H1 (cell line): ENCODE data around the gene OR52B6. TPM values are rescaled to one million over a fixed set of nuclear protein-coding genes. Genes with fewer than 3 reads are reported as not detected.

Experiments
- CTCF ChIA-PET: fragments of 300-600 bp; sonication (Branson Sonifier 250); formaldehyde crosslinking; loops from one replicate; lab custom pipeline; 2021; ENCODE audit not compliant: partially characterized antibody; lab: Charles Lee
- POLR2A ChIA-PET: fragments of 300-600 bp; sonication (Branson Sonifier 250); formaldehyde crosslinking; loops from one replicate; lab custom pipeline; 2021; ENCODE audit warnings: inconsistent platforms; ENCODE audit not compliant: partially characterized antibody; lab: Charles Lee
- DNase-seq, 2 experiments: peaks; one replicate each; pipeline versions ENCODE4 v3.0.0 to v3.0.0-alpha.2; 2010 to 2022; ENCODE audit warnings: low spot score in 2 of 2, low read depth in 1 of 2, mixed read lengths in 1 of 2
- FAIRE-seq: peaks from 2 replicates; lab custom pipeline; 2011; peaks lifted over from hg19 to GRCh38; lab: Jason Lieb, UNC
- H2AFZ ChIP-seq: 2 replicates; pipeline ENCODE4 v1.8.1; 2012; ENCODE audit warnings: low read length, inconsistent platforms
- H2AK5ac ChIP-seq: 2 replicates; pipeline ENCODE4 v1.6.1; 2013; ENCODE audit warnings: low read depth, low read length
- H2BK120ac ChIP-seq: replicated peaks from 2 replicates; pipeline ENCODE3; 2013; ENCODE audit warnings: low read depth, low read length, inconsistent platforms
- H2BK12ac ChIP-seq: 2 replicates; pipeline ENCODE4 v1.6.1; 2013; ENCODE audit warnings: low read depth, low read length
- H2BK15ac ChIP-seq: 2 replicates; pipeline ENCODE4 v1.6.1; 2013; ENCODE audit warnings: low read length
- H2BK20ac ChIP-seq: 2 replicates; pipeline ENCODE4 v1.6.1; 2013; ENCODE audit warnings: low read length
- H2BK5ac ChIP-seq: 2 replicates; pipeline ENCODE4 v1.6.1; 2013; ENCODE audit warnings: low read depth, low read length
- H3K14ac ChIP-seq: 2 replicates; pipeline ENCODE4 v1.6.1; 2013; ENCODE audit warnings: inconsistent platforms; ENCODE audit not compliant: insufficient read length
- H3K18ac ChIP-seq: 2 replicates; pipeline ENCODE4 v1.6.1; 2013; ENCODE audit warnings: low read length; ENCODE audit errors: extremely low read depth
- H3K23ac ChIP-seq: 2 replicates; pipeline ENCODE4 v1.6.1; 2013; ENCODE audit warnings: inconsistent platforms; ENCODE audit not compliant: insufficient read length
- H3K23me2 ChIP-seq: 2 replicates; pipeline ENCODE4 v1.6.1; 2013; ENCODE audit warnings: low read depth, low read length
- H3K27ac ChIP-seq: 2 replicates; pipeline ENCODE4 v1.6.1; 2011; ENCODE audit warnings: low read depth, low read length, inconsistent platforms
- H3K27me3 ChIP-seq, 4 experiments: replicated peaks in 1 of 4; 1 replicate in 1 of 4; 2 replicates in 3 of 4; pipeline versions ENCODE4 v1.6.1 to v1.8.1; 2011 to 2013; ENCODE audit warnings: low read length in 3 of 4, mild to moderate bottlenecking in 3 of 4, inconsistent platforms in 2 of 4, mixed read lengths in 2 of 4, moderate library complexity in 1 of 4; ENCODE audit not compliant: control insufficient read depth in 3 of 4, insufficient read depth in 3 of 4; ENCODE audit errors: extremely low read depth in 1 of 4
- H3K36me3 ChIP-seq, 4 experiments: 2 replicates each; pipeline versions ENCODE4 v1.6.1 to v1.8.1; 2011 to 2013; ENCODE audit warnings: mild to moderate bottlenecking in 4 of 4, low read length in 3 of 4, moderate library complexity in 2 of 4, control low read depth in 1 of 4, inconsistent platforms in 1 of 4; ENCODE audit not compliant: insufficient read depth in 4 of 4, control insufficient read depth in 2 of 4
- H3K4ac ChIP-seq: replicated peaks from 2 replicates; pipeline ENCODE3; 2013; ENCODE audit warnings: low read length, low read depth, mixed read lengths, inconsistent platforms; ENCODE audit not compliant: insufficient read length
- H3K4me1 ChIP-seq, 4 experiments: replicated peaks in 1 of 4; 1 replicate in 1 of 4; 2 replicates in 3 of 4; pipeline versions ENCODE4 v1.6.1 to v1.8.1; 2011 to 2013; ENCODE audit warnings: low read length in 3 of 4, inconsistent platforms in 2 of 4, mixed read lengths in 1 of 4; ENCODE audit not compliant: insufficient read depth in 4 of 4, control insufficient read depth in 3 of 4
- H3K4me2 ChIP-seq, 2 experiments: 2 replicates each; pipeline versions ENCODE4 v1.6.1 to v1.8.1; 2011 to 2013; ENCODE audit warnings: low read depth in 2 of 2, low read length in 2 of 2, control low read depth in 1 of 2, inconsistent platforms in 1 of 2, mild to moderate bottlenecking in 1 of 2; ENCODE audit not compliant: insufficient read depth in 1 of 2
- H3K4me3 ChIP-seq, 4 experiments: fragments of 200-600, 300-600 bp in 1 of 4; sonication (generic), shearing (Covaris generic), sonication (Bioruptor Twin) in 1 of 4; 2 replicates each; pipeline versions ENCODE4 v1.5.1 to v1.8.1; 2011 to 2016; ENCODE audit warnings: low read length in 4 of 4, low read depth in 3 of 4, control low read depth in 2 of 4, inconsistent platforms in 2 of 4, mild to moderate bottlenecking in 2 of 4, mixed read lengths in 1 of 4, moderate library complexity in 1 of 4; ENCODE audit not compliant: insufficient read depth in 2 of 4; ENCODE audit errors: extremely low read depth in 1 of 4
- H3K56ac ChIP-seq: replicated peaks from 2 replicates; pipeline ENCODE3; 2013; ENCODE audit warnings: low read depth, mild to moderate bottlenecking, mixed read lengths, low read length, inconsistent platforms; ENCODE audit not compliant: insufficient read length
- H3K79me1 ChIP-seq: 2 replicates; pipeline ENCODE4 v1.6.1; 2013; ENCODE audit warnings: low read depth, low read length, control low read depth
- H3K79me2 ChIP-seq, 2 experiments: 2 replicates each; pipeline versions ENCODE4 v1.6.1 to v1.8.1; 2012 to 2013; ENCODE audit warnings: low read length in 2 of 2, mild to moderate bottlenecking in 2 of 2, inconsistent platforms in 1 of 2; ENCODE audit not compliant: insufficient read depth in 2 of 2, control insufficient read depth in 1 of 2
- H3K9ac ChIP-seq, 4 experiments: replicated peaks in 1 of 4; 1 replicate in 1 of 4; 2 replicates in 3 of 4; pipeline versions ENCODE4 v1.6.1 to v1.8.1; 2011 to 2013; ENCODE audit warnings: low read depth in 3 of 4, low read length in 3 of 4, control low read depth in 2 of 4, mild to moderate bottlenecking in 2 of 4, moderate library complexity in 2 of 4, inconsistent platforms in 1 of 4; ENCODE audit errors: extremely low read depth in 1 of 4
- H3K9me3 ChIP-seq, 2 experiments: 2 replicates each; pipeline versions ENCODE4 v1.6.1 to v1.8.1; 2012 to 2013; ENCODE audit warnings: mild to moderate bottlenecking in 2 of 2, moderate library complexity in 2 of 2, control low read depth in 1 of 2, inconsistent platforms in 1 of 2, low read depth in 1 of 2, low read length in 1 of 2, mixed read lengths in 1 of 2; ENCODE audit not compliant: insufficient read depth in 2 of 2
- H4K20me1 ChIP-seq, 2 experiments: replicated peaks in 1 of 2; 2 replicates each; pipeline versions ENCODE3 to v1.8.1; 2011 to 2013; ENCODE audit warnings: inconsistent platforms in 2 of 2, low read length in 2 of 2, mild to moderate bottlenecking in 1 of 2; ENCODE audit not compliant: insufficient read depth in 2 of 2, control insufficient read depth in 1 of 2
- H4K5ac ChIP-seq: 2 replicates; pipeline ENCODE4 v1.6.1; 2013; ENCODE audit warnings: low read length, low read depth, mixed read lengths, inconsistent platforms; ENCODE audit not compliant: insufficient read length
- H4K8ac ChIP-seq: 2 replicates; pipeline ENCODE4 v1.8.0; 2013; ENCODE audit warnings: mild to moderate bottlenecking, moderate library complexity, low read length, inconsistent platforms; ENCODE audit not compliant: insufficient read depth; ENCODE audit errors: extremely low read depth
- H4K91ac ChIP-seq: replicated peaks from 2 replicates; pipeline ENCODE3; 2013; ENCODE audit warnings: low read length, mixed read lengths, inconsistent platforms; ENCODE audit not compliant: insufficient read length
- ATF3 ChIP-seq: IDR thresholded peaks from 2 replicates; pipeline ENCODE4 v1.6.1; 2011; ENCODE audit warnings: low read depth, mild to moderate bottlenecking, low read length; ENCODE audit not compliant: insufficient read depth
- BACH1 ChIP-seq: IDR thresholded peaks from 2 replicates; pipeline ENCODE4 v1.6.1; 2012; ENCODE audit warnings: low read length, improper control_type of control experiment
- CBX5 ChIP-seq: fragments of 300-800, 300-1000 bp; sonication (generic); IDR thresholded peaks from 2 replicates; pipeline ENCODE4 v1.7.1; 2016; ENCODE audit warnings: antibody characterized with exemption, low read length, low read depth
- CHD1 ChIP-seq: IDR thresholded peaks from 2 replicates; pipeline ENCODE4 v1.6.1; 2012; ENCODE audit warnings: low read depth, low read length, improper control_type of control experiment
- EP300 ChIP-seq, 2 experiments: IDR thresholded peaks; 1 replicate in 1 of 2; 2 replicates in 1 of 2; pipeline ENCODE4 v1.6.1; 2011 to 2012; ENCODE audit warnings: low read depth in 2 of 2, low read length in 2 of 2, mild to moderate bottlenecking in 2 of 2, borderline replicate concordance in 1 of 2, inconsistent platforms in 1 of 2, moderate library complexity in 1 of 2
- NANOG ChIP-seq: IDR thresholded peaks from 2 replicates; pipeline ENCODE4 v1.6.1; 2011; ENCODE audit warnings: low read length, low read depth, mild to moderate bottlenecking, inconsistent platforms; ENCODE audit not compliant: insufficient read depth, poor library complexity, severe bottlenecking
- SAP30 ChIP-seq: fragments of 300-600 bp; sonication (generic); IDR thresholded peaks from 2 replicates; pipeline ENCODE4 v1.7.1; 2012; ENCODE audit warnings: low read length, moderate library complexity, mild to moderate bottlenecking, inconsistent platforms; ENCODE audit not compliant: insufficient read depth, insufficient replicate concordance
- TBP ChIP-seq: IDR thresholded peaks from 2 replicates; pipeline ENCODE4 v1.6.1; 2011; ENCODE audit warnings: low read depth, low read length, improper control_type of control experiment
- TCF12 ChIP-seq: IDR thresholded peaks from 2 replicates; pipeline ENCODE4 v1.6.1; 2011; ENCODE audit warnings: low read depth, mild to moderate bottlenecking, low read length
- ZNF274 ChIP-seq: IDR thresholded peaks from 2 replicates; pipeline ENCODE4 v1.7.0; 2012; ENCODE audit warnings: low read length, borderline replicate concordance; ENCODE audit errors: extremely low read depth
- WGBS, 2 experiments: shearing (Covaris generic) in 1 of 2; methylation state at CpG; one replicate each; pipeline versions ENCODE4 v1.1.6 to v1.1.7; 2013 to 2015; ENCODE audit warnings: low lambda C conversion rate in 2 of 2, mixed read lengths in 2 of 2, inconsistent platforms in 1 of 2, low coverage in 1 of 2, missing lambda C conversion rate in 1 of 2; ENCODE audit not compliant: insufficient replicate concordance in 2 of 2, insufficient coverage in 1 of 2, insufficient read length in 1 of 2; ENCODE audit errors: extremely low coverage in 1 of 2, missing lambda C conversion rate in 1 of 2; 5-methylcytosine and 5-hydroxymethylcytosine counted together
- polyA plus RNA-seq, 7 experiments: library from polyadenylated mRNA; depleted of rRNA in 3 of 7; stranded (reverse) in 5 of 7; unstranded in 2 of 7; fragments of >200 nt in 5 of 7; fragments of 200-250 nt in 2 of 7; gene quantifications; 1 replicate in 5 of 7; 2 replicates in 1 of 7; 4 replicates in 1 of 7; pipeline versions ENCODE4 v1.2.1 to v1.2.3, GENCODE V29; 2011 to 2013; ENCODE audit warnings: missing spikeins in 2 of 7, mixed read lengths in 2 of 7
- total RNA-seq: library from RNA; stranded (reverse); fragmentation: NEBNext Ultra II Directional; extraction: Animal tissue kit (Norgen Biotek cat#: 25700); gene quantifications from 2 replicates; pipeline ENCODE4 v1.2.1, GENCODE V29; 2021
- TF ChIP-seq, protein P1 (sequence below), 3 experiments: IDR thresholded peaks; 1 replicate in 2 of 3; 2 replicates in 1 of 3; pipeline versions ENCODE4 v1.5.1 to v1.6.1; 2011; ENCODE audit warnings: low read length in 3 of 3, mild to moderate bottlenecking in 3 of 3, inconsistent platforms in 2 of 3, low read depth in 1 of 3, moderate library complexity in 1 of 3; ENCODE audit not compliant: insufficient read depth in 1 of 3; ENCODE audit errors: control extremely low read depth in 1 of 3

Gene OR52B6
- total and polyA plus RNA-seq, 2 of the 8 experiments (the other 6 are each of a cell fraction or from before 2014, with no cell fraction given), result not detected

- H4K5ac ChIP-seq, result no peak overlapping the region
- DNase-seq, result no peak
- no peak overlapping the region for H3K9ac ChIP-seq
- H3K4me2 ChIP-seq, result no peak overlapping the region
- H2BK120ac ChIP-seq, result no peak overlapping the region
- no peak overlapping the region for H2BK12ac ChIP-seq
- no peaks in the 10 kb centered on the region for H4K20me1 ChIP-seq
- peaks cover 0 to 6% (median 0%) of the 10 kb centered on the region in 4 experiments; a peak in 2 of 7 replicates for H3K4me1 ChIP-seq
- H3K23ac ChIP-seq, result no peak overlapping the region
- H2AFZ ChIP-seq, result no peak overlapping the region
- H2BK5ac ChIP-seq, result no peak overlapping the region
- no peak overlapping the region for H2BK20ac ChIP-seq
- H4K91ac ChIP-seq, result no peak overlapping the region
- ChIA-PET CTCF (no interaction called here), POLR2A (no interaction called here)
- H3K36me3 ChIP-seq, result no peaks in the 10 kb centered on the region
- no peak overlapping the region for H4K8ac ChIP-seq
- H3K79me2 ChIP-seq, result no peaks in the 10 kb centered on the region
- H3K79me1 ChIP-seq, result no peaks in the 10 kb centered on the region
- no peaks in the 10 kb centered on the region for H3K27me3 ChIP-seq
- H3K18ac ChIP-seq, result no peak overlapping the region
- 90% methylated on average over 3 of the region's 3 CpGs; no CpG with 5 or more reads in 1 of the 2 experiments for WGBS, 2 experiments
- H2BK15ac ChIP-seq, result no peak overlapping the region
- no peaks in the 10 kb centered on the region for H3K23me2 ChIP-seq
- H3K4ac ChIP-seq, result no peak overlapping the region
- no peak overlapping the region for H3K56ac ChIP-seq
- no peak overlapping the region for H3K27ac ChIP-seq
- no peak for FAIRE-seq
- H3K9me3 ChIP-seq, result no peaks in the 10 kb centered on the region
- H3K14ac ChIP-seq, result no peak overlapping the region
- no peak overlapping the region for H3K4me3 ChIP-seq
- H2AK5ac ChIP-seq, result no peak overlapping the region
- no peak for TF ChIP-seq CHD1
- TF ChIP-seq NANOG, result no peak
- TF ChIP-seq, protein P1, sequence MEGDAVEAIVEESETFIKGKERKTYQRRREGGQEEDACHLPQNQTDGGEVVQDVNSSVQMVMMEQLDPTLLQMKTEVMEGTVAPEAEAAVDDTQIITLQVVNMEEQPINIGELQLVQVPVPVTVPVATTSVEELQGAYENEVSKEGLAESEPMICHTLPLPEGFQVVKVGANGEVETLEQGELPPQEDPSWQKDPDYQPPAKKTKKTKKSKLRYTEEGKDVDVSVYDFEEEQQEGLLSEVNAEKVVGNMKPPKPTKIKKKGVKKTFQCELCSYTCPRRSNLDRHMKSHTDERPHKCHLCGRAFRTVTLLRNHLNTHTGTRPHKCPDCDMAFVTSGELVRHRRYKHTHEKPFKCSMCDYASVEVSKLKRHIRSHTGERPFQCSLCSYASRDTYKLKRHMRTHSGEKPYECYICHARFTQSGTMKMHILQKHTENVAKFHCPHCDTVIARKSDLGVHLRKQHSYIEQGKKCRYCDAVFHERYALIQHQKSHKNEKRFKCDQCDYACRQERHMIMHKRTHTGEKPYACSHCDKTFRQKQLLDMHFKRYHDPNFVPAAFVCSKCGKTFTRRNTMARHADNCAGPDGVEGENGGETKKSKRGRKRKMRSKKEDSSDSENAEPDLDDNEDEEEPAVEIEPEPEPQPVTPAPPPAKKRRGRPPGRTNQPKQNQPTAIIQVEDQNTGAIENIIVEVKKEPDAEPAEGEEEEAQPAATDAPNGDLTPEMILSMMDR (IDR thresholded peaks at IDR 0.05; ENCODE audit: control extremely low read depth in 1 of 3, insufficient read depth in 1 of 3, low read depth in 1 of 3, low read length in 3 of 3), result no peak
- no peak for TF ChIP-seq EP300 (IDR thresholded peaks at IDR 0.05; ENCODE audit: borderline replicate concordance in 1 of 2, low read depth in 2 of 2, low read length in 2 of 2)
- TF ChIP-seq ATF3, result no peak
- TF ChIP-seq TCF12, result no peak
- no peak for TF ChIP-seq TBP
- no peak for TF ChIP-seq CBX5
- no peak for TF ChIP-seq SAP30
- no peak for TF ChIP-seq ZNF274
- no peak for TF ChIP-seq BACH1
Observed at GRCh38 chr11:5557751-5558150, 22.9 kb upstream of the OR52B6 start.
